ENCODE data around the gene UBE2E3.
A peak's percentile ranks its signal among the peaks of the same experiment; 100 is the strongest.

UBE2E3 gene

GRCh38 chr2:181021199-181021789 lies 40.9 kb downstream of the UBE2E3 start:
- DNase-seq (ENCODE audit: low read depth): no peak

DNA sequence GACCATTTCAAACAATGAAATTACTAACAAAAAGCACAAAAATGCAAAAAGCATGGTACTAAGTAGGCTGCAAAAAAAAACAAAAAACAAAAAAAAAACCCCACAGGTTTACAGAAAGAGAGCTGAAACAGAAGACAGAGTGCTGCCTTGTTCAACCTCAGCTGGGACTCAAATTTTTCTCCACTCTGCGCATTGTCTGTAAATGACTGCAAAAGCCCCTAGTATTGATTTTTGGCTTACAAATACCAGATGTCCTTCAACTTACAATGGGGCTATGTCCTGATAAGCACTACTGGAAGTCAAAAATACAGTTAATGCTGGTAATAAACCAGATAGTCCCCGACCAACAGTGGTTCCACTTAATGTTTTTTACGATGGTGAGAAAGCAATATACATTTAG lies 42.2 kb downstream of the UBE2E3 start:
- H3K4me3 ChIP-seq (ENCODE audit: control insufficient read depth, low read depth, low read length): no peak overlapping the region
- DNase-seq (ENCODE audit: low read depth): no peak
- TF ChIP-seq, protein P1, sequence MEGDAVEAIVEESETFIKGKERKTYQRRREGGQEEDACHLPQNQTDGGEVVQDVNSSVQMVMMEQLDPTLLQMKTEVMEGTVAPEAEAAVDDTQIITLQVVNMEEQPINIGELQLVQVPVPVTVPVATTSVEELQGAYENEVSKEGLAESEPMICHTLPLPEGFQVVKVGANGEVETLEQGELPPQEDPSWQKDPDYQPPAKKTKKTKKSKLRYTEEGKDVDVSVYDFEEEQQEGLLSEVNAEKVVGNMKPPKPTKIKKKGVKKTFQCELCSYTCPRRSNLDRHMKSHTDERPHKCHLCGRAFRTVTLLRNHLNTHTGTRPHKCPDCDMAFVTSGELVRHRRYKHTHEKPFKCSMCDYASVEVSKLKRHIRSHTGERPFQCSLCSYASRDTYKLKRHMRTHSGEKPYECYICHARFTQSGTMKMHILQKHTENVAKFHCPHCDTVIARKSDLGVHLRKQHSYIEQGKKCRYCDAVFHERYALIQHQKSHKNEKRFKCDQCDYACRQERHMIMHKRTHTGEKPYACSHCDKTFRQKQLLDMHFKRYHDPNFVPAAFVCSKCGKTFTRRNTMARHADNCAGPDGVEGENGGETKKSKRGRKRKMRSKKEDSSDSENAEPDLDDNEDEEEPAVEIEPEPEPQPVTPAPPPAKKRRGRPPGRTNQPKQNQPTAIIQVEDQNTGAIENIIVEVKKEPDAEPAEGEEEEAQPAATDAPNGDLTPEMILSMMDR (conservative IDR thresholded peaks at IDR 0.05; ENCODE audit: control insufficient read depth, insufficient read depth, low read depth, low read length): no peak

More at GRCh38 chr2:181021199-181021789, 40.9 kb downstream of the UBE2E3 start:
- no peak overlapping the region for H3K4me3 ChIP-seq (ENCODE audit: control insufficient read depth, low read depth, low read length)
- TF ChIP-seq, protein P1 (conservative IDR thresholded peaks at IDR 0.05; ENCODE audit: control insufficient read depth, insufficient read depth, low read depth, low read length): no peak

GRCh38 chr2:181025004-181025403 lies 44.6 kb downstream of the UBE2E3 start:
- DNase-seq (ENCODE audit: low read depth): peak; percentile 25
- TF ChIP-seq, protein P1 (conservative IDR thresholded peaks at IDR 0.05; ENCODE audit: control insufficient read depth, insufficient read depth, low read depth, low read length): no peak
- H3K4me3 ChIP-seq (ENCODE audit: control insufficient read depth, low read depth, low read length): no peak overlapping the region

- peak; percentile 5 for DNase-seq (ENCODE audit: low read depth)
- H3K4me3 ChIP-seq (ENCODE audit: control insufficient read depth, low read depth, low read length): no peak overlapping the region
- TF ChIP-seq, protein P1 (conservative IDR thresholded peaks at IDR 0.05; ENCODE audit: control insufficient read depth, insufficient read depth, low read depth, low read length): no peak
Observed at GRCh38 chr2:181036445-181036844, 56.0 kb downstream of the UBE2E3 start.

DNA sequence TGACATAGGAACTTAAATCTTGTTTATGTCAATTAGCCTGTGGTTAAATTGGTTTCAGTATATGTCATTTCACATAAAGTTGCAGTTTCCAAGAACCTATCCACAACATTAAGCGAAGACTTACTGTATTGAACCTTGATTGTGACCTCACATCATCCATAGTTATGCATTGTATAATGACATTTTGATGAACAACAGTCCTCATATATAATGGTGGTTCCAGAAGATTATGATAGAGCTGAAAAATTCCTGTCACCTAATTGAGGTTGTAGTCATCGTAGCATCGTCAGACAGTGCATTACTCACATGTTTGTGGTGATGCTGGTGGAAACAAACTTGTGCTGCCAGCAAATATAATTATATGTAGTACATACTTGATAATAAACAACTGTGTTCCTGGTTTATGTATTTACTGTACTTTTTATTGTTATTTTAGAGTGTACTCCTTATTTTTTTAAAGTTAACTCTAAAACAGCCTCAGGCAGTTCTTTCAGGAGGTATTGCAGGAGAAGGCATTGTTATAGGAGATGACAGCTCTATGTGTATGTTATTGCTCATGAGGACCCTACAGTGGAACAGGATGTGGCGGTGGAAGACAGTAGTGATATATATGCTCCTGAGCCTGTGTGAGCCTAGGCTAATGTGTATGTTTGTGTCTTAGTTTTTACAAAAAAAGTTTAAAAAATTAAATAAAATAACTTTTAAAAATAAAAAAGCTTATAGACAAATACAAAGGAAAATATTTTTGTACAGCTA lies 56.6 kb downstream of the UBE2E3 start:
- H3K4me3 ChIP-seq (ENCODE audit: control insufficient read depth, low read depth, low read length): no peak overlapping the region
- peak; percentile 90 for DNase-seq (ENCODE audit: low read depth)
- TF ChIP-seq, protein P1 (conservative IDR thresholded peaks at IDR 0.05; ENCODE audit: control insufficient read depth, insufficient read depth, low read depth, low read length): no peak

DNA sequence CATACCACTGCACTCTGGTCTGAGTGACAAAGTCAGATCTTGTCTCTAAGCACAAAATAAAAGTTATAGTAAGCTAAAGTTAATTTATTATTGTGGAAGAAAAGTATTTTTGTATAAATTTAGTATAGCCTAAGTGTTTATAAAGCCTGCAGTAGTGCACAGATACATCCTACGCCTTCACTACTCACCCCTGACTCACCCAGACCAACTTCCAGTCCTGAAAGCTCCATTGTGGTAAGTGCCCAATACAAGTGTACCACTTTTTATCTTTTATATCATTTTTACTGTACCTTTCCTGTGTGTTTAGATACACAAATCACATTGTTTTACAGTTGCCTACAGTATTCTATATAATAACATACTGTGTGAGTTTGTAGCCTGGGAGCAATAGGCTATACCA lies 57.5 kb downstream of the UBE2E3 start:
- DNase-seq (ENCODE audit: low read depth): peak; percentile 84
- no peak overlapping the region for H3K4me3 ChIP-seq (ENCODE audit: control insufficient read depth, low read depth, low read length)
- TF ChIP-seq, protein P1 (conservative IDR thresholded peaks at IDR 0.05; ENCODE audit: control insufficient read depth, insufficient read depth, low read depth, low read length): no peak

Measured in fibroblast of mammary gland (primary cell).